ENCODE results near the gene CRNKL1.

CRNKL1 gene

DNA sequence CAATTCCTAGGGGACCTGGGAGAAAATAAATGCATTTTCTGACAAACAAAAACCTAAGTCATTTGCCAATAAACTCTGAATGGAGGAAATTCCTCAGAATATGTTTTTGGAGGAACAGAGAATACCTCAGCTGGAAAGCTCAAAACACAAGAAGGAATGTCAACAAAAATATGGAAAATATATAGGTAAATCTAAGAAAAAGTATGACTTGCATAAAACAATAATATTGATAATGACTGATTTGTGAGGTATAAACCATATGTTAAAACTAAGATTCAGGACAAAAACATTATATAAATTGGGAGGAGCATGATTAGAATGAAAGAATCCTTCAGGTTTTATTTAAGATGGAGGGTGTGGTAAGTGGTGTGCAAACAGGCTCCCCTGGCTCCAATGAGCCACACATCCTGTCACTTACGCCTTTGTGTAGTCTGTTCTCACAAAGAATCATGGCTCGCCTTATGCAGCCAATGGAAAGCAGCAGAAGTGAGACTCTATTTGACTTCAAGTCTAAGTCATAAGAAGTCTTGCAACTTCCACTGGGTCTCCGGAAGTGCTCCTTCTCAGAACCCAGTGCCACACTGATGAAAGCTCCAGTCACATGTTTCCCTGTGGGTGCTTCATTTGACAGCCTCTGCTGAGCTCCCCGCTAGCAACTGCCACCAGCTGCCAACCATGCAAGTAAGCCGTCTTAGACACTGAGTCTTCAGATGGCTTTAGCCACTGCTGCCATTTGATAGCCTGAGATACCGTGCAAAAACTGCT is 8.2 kb upstream of the CRNKL1 start:
- DNase-seq: no peak

DNA sequence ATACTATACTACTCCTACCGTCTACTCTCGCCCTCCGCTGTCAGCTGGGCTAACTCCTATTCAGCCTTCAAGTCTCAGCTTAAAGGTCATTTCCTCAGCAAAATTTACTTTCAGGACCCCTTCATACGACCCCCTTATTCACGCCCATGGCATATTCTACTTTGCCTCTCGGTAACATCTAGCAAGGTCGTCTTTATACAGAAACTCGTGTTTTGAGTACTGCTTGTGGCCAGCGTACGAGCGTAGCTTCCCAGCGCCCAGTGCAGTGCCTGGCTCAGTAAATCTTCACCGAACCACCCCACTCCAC is 546 bp downstream of the CRNKL1 start:
- DNase-seq: no peak

DNA sequence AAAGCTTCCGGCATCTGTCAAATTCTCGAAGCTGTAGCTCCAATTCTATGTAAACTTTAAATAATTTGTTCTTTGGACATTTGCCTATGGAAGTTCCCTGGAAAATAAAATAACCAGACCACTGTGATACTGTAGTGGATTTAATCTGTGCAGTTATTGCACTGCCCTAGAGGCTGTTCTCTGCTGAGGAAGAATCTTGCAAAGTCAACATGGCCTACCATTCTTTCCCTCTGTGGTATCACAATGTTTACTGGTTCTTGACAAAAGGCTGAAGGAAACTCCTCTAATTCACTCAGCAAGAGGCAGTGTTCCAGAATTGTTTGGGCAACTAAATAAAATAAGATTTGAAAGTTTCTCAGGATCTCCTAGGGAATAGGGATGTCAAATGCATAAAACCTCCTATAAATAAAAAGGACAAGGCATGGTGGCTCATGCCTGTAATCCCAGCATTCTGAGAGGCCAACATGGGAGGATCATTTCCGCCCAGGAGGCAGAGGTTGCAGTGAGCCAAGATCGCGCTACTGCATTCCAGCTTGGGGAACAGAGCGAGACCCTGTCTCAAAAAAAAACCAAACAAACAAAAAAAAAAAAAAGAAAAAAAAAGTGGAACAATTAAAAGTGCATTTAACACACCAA is 12.4 kb downstream of the CRNKL1 start:
- no peak for DNase-seq

DNA sequence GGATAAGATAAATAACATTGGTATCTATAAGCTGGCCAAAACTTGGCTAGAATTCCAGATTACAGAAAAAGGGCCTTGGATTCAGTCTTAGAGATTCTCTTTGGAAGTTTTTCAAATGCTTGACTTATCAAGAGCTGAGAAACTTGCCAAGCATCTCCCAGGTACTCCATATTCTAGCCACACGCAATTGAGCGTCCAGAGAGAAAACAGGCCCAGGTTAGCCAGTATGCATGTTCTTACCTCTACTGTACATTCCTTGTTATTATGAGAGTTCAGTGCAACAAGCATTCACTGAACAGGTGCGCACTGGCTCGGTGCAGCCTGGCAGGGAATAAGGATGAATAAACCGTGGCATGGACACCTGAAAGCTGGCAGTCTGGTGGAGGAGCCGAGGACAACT is 13.7 kb downstream of the CRNKL1 start:
- DNase-seq: no peak

DNA sequence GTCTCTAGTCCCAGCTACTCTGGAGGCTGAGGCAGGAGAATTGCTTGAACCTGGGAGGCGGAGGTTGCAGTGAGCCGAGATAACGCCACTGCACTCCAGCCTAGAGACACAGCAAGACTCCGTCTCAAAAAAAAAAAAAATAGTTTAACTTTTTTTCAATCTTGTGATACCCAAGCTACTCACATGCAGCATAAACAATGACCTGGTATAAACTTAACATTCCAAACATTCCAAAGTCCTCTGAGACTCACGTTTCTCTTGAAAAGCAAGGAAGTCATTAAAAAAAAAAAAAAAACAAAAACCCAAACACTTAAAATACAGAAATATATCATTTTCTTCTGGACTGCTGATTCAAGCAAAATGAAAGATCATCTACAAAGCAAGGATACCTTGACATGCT is 14.3 kb downstream of the CRNKL1 start:
- no peak for DNase-seq

DNA sequence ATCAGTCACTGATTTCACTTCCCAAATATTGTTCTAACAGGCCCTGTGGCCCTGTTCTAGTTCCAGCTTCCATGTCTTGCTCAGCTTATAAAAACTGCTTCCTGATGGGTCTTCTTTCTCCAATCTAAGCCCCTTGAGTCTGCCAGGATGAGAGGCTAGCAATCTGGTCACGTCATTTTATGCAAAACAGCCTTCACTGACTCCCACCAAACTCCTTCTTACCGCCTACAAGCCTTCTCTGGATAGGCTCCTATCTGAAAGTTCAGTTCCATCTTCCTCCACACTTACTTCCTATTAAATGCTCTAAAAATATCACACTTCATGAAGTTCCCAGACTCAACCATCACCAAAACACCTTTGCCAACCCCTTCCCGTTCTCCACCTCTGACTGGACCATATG is 15.5 kb downstream of the CRNKL1 start:
- no peak for DNase-seq

DNA sequence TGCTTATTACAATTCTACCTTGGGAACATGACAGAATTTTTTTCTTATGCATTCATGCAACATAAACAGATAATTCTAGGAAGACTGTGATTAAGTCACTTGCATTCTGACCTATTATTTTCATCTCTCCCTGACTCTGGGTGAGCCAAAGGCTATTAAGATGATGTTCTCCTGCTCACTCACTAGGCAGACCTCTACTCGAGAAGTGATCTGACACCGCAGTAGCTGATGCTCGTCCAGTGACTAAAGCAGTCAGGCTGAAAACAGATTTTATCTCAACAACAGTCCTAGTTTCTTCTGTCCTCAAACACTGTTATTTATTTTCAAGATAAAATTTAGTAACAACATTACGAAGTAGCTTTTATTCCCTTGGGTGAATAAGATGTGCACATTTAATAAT is 17.8 kb downstream of the CRNKL1 start:
- DNase-seq: no peak

DNA sequence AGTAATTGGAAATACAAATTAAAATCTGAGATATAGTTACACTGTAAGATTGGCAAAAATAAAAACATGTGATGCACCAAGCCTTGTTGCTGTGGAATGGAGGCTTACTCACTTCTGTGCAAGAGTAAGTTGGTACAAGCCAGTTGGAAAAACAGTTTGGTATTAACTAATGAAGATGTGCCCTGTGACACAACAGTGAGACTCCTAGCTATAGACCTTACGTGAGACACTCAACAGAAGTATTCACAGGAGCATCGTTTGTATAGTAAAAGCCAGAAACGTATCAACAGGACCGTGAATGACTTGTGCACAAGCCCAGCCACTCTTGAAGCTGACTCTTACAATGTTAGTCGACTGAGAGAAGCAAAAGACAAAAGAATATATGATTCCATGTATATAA is 20.5 kb downstream of the CRNKL1 start:
- DNase-seq: no peak

DNA sequence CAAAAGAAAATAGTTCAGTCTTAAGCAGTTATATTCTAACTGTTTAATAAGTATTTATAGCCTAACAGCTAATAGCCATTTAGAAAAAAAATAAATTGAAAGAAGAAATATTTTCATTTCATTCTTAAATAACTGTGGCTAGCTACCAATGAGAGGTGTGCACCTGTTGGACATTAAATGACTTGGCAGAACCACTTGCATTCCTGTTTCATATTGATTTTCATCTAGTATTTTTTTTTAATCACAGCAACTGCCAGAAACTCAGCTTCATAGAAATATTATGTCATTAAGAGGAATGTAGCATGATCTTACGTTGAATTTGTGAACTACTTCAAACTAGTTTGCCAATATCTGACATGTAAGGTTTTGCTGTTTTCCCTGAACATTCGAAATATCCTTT is 25.0 kb downstream of the CRNKL1 start:
- DNase-seq: no peak

DNA sequence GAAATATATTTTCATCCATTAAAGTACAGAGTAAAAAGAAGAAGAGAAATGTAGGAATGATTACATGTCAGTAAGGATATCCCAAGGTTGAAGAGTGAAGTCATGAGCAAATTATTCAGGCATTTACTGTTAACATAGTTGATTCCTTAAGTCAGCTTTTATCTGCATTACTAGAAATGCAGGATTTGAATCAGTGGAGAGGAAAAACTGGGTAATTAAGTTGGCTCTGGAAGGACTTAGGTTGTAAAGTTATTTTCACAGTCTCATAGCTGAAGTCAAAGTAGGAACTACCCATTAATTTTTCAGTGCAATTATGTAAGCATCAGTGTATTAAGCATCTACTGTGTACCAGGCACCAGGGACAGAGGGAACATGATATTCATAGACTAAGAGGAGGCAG is 27.3 kb downstream of the CRNKL1 start:
- DNase-seq: peak; percentile 36

DNA sequence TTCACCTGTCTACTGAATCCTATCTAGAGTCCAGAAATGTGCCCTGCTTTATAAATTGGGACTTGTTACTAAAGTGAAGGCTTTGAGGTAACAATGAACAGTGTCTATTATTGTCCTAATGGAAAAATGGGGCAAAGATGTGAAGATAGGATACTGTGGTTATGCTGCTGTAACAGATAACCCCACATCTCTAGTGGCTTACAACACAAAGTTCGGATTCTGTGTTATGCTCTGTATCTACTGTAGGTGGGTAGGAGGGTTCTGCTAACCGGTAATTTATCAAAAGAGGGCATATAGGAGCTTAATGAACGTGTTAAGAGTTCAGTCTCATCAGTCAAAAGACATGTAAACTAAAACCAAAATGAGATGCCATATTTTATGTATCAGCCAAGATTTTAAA is 28.9 kb downstream of the CRNKL1 start:
- no peak for DNase-seq

DNA sequence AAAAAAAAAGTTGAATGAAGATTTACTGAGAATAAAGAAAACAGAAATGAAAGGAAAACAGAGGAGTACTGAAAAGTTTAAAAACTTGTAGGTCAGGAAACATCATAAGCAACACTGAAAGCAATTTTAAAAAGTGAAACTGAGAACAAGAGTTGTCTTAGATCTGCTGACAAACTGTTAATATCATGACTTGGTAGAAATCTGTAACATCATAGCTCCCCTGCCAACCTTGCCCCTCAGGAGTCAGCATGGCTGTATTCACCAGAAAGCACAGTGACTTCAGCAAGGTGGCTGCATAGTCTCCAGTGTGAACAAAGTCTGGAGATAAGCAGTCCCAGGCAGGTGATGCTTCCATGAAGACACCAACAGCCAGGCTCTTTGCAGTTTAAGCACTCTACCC is 29.8 kb downstream of the CRNKL1 start:
- DNase-seq: no peak

DNA sequence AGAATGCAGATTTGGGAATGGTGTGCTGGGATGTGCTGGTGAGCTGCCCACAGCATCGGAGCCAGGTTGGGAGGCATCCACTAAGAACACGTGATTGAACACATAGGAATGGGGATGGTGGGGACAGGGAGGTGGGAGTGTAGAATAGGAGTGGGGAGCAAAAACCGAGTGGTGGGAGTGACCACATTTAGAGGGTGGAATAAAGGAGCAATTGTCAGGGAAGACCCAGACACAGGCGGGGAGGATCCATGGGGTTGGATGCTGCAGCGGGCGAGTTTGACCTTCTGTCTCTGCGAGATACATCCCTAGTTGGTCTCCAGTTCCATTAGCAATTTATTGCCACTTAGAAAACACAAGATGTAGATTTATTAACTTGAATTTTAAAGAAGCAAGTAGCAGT is 30.4 kb downstream of the CRNKL1 start:
- DNase-seq: no peak

DNA sequence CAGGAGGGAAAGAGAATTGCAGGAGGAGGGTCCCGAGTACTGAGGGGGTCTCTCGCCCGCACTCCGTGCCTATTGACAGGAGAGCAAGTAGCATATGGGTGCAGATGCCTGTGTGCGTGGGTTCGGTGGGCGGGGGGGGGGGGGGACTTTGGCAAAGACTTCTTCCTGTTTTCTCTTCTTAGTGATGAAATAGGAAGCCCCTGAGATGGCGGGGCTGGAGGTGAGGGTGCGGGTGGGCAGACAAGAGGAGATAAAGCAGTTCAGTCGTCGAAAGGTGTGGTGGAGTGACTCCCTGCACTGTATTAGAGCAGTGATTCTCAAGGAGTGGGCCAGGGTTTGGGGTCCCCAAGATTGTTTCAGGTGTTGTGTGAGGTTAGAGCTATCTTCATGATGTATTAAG is 31.4 kb downstream of the CRNKL1 start:
- DNase-seq: no peak

DNA sequence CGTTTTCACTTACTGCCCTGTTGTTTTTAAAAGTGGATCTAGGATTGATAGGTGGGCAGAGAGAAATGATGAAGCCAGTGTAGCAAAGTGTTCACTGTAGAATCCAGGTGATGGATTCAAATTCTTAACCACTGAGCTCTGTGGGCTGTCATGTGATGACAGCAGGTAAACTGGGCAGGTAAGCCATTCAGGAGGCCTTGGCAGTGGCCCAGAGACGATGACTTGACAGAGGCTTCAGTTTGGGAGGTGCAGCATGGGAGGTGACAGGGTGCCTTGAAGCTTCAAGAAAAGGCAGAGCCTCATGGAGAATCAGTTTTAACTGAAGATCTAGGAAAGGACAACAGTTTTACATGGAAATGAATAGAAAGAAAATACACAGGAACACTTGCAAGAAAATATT is 33.1 kb downstream of the CRNKL1 start:
- DNase-seq: no peak

DNA sequence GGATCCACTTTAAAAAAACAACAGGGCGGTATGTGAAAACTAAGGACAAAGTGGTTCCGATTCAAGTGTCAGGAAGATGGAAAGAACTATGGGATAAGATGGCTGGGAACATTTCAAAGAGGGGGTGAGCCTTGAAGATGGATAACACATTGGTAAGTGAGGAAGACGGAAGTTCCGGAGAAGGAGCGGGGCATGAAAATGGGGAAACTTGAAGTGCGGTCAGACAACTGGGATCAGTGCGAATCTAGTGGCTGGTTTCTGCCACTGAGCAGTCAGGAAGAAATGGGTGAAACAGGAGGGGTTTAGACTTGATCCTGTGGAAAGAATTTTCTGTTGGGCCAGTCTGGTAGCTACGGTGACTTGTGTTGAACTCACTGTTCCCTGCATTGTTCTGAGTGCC is 33.9 kb downstream of the CRNKL1 start:
- no peak for DNase-seq

DNA sequence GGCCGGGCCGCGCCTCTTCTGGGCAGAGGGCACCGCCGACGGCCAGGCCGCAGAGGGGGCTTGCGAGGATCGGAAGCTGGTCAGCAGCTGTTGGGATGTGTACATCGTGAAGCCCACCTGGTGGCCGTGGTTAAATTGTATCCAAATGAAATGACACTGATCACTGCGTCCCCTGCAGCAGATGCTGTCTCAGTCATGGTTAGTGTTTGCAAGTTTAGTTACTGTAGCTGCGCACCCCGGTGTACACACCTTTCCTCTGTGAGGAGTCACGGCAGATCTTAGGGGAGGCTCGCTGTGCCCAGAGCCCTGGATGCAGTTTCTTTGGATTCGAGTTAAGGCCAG is 34.5 kb downstream of the CRNKL1 start:
- no peak for DNase-seq

DNA sequence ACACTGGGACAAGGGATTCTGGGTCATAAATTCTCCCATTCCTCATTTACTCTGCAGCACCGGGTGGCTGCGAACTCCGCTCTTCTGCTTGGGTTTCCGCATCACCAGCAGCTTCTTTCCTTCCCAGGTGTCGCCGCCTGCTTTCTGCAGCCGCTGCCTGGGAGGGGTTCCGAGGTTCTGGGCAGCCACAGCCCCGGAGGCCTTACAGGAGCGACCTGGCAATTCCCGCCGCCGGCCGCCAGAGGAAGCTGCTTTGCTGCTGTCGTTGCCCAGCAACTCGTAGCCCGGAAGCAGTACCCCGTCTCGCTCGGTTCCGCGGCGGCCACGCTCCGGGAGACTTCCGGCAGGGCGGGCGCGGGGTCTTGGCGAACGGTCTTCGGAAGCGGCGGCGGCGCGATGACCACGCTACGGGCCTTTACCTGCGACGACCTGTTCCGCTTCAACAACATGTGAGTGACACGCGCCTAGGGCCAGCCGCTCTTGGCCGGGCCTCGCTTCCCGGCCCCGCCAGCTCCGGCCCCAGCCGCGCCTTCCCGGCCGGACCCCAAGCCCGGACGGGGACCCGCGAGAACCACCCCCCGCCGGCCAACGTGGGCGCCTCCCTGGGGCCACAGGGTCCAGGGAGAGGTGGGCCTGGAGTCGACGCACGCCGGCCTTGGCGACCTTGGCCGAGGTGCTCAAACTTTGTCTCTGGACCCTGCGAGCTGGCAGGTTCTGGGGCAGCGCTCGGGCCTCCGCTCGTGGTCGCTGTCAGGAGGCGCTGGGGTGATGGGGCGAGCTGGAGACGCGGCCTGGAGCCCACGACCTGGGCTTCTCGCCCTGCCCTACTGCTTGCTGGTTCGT is 35.0 kb downstream of the CRNKL1 start, which contains the start of gene NAA20:
TSS of gene NAA20 (plus strand) at position 362 of the 843 bp plus-strand sequence. CDS start at position 397, 35 bp downstream.
- DNase-seq: peak; percentile 88

DNA sequence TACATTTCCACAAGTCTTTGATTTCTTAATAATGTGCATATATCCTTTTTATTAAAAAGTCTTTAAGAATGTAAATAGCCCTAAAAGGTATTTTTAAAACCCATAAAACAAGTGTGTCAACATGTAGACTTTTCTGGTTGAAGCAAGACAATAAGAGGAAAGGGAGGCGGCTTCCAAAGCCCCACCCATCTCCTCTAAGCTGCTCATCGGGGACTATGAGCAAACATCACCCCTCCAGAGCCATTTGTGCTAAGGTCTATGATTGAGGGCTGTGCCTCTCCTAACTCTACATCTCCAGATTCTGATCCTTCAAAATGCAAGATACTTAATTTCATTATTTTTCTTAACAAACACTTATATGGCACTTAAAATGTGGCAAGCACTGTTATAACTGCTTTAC is 37.6 kb downstream of the CRNKL1 start:
- no peak for DNase-seq

DNA sequence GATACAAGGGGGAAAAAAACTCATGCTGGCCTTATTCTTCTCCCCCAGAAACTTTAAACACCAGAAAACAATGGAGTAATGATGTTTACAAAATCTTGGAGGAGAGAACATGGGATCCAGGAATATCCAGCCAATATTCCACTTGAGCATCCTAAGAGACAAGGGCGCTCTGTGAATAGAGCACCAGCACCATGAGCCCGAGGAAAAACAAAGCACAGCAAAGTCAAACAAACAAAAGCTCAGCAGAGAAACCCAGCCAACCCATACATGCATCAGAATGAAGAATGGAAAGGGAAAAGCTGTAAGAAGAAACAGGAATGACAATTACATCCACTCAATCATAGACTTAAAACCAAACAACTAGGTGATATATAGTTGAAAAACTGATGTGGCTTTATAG is 39.7 kb downstream of the CRNKL1 start:
- no peak for DNase-seq

DNA sequence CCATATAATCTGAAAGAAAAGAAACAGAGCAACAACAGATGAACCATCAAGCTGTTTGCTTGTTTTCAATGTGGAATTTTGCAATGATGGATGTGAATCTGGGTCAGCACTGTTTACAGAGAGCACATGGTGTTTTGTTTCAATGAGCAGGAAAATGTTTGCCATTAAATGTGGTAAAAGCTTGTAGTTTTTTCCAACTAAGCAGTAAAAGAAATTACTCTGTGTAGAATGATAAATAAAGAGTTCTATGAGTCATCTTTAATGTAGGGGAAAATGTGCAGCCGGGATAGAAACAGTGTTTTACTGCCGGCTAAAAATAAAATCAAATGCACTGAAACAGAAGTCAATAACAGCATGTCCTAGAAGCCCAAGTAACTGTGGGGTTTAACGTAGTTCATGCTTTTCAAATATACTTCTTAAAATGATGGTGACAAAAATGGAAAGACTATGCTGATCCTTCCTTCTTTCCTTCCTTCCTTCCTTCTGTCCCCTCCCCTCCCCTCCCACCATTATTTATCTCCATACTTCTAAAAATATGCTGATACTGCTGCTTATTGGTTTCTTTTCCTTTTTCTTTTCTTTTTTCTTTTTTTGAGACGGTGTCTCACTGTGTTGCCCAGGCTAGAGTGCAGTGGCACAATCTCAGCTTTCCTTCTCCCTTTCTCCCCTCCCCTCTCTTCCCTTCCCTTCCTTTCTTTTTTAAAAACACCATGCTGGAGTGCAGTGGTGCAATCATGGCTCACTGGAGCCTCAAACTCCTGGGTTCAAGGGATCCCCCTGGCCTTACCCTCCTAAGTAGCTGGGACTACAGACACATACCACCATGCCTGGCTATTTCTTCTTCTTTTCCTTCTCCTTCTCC is 41.4 kb downstream of the CRNKL1 start:
- no peak for DNase-seq

DNA sequence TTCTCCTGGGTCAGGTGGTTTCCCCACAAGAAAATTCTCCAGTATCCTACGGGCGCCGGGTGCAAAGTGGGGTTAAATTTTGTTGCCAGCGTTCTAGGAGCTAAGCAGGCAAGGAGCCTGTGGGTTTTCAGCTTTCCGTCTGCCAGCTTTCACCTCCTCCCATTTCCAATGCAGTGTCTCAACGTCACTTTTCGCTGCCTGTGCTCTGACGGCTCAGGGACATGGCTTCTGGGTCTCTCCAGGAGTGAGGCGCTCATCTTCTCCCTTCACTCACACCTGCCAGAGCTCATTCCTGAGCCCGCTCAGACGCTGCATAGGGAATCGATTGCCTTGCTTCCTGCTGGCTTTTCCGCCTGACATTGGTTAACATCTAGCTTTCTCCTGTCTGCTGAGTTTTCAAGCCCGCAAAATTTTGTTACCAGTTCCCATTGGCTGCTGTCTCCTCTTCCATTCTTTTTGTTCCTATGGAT is 42.4 kb downstream of the CRNKL1 start:
- DNase-seq: no peak

DNA sequence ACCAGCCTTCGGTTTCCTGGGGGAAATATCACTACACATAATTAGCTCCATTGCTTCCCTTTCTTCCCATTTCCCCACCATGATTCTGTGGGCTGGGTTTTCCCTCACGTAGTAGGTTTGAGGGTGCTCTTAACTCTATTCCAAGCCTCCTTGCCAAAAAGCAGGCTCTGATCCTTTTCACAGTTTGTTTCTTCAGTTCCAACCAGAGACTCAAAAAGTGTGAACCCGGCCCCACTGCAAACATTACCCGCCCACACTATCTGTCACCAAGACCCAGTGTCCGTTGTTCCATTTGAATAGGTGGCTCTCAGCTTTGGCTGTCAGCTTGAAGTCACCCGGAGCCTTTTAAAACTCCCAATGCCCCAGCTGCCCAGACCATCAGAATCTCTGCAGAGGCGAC is 46.9 kb downstream of the CRNKL1 start:
- DNase-seq: no peak

Data from NCI-H226 (cell line).